Nephron progenitor cell (in vitro differentiated cells): ENCODE results near the gene CD164L2.

Experiments
- DNase-seq: peaks from one replicate; pipeline ENCODE4 v3.0.0; 2021
- H3K27ac Mint-ChIP-seq: 2 replicates; pipeline ENCODE4 v1.8.0; 2021; ENCODE audit warnings: mild to moderate bottlenecking, moderate library complexity, mixed read lengths
- H3K27me3 Mint-ChIP-seq: 2 replicates; pipeline ENCODE4 v1.8.0; 2021; ENCODE audit warnings: mild to moderate bottlenecking, low read depth, mixed read lengths; ENCODE audit not compliant: poor library complexity
- H3K36me3 Mint-ChIP-seq: 2 replicates; pipeline ENCODE4 v1.8.0; 2021; ENCODE audit warnings: low read depth, mixed read lengths
- H3K4me1 Mint-ChIP-seq: 2 replicates; pipeline ENCODE4 v1.8.0; 2021; ENCODE audit warnings: mixed read lengths
- H3K4me3 Mint-ChIP-seq: 2 replicates; pipeline ENCODE4 v1.8.0; 2021; ENCODE audit warnings: mild to moderate bottlenecking, moderate library complexity, mixed read lengths
- H3K9me3 Mint-ChIP-seq: 2 replicates; pipeline ENCODE4 v1.8.0; 2021; ENCODE audit warnings: mild to moderate bottlenecking, moderate library complexity, mixed read lengths
- CTCF ChIP-seq: fragments of 200-600 bp; sonication (generic); IDR thresholded peaks from 2 replicates; pipeline ENCODE4 v1.5.0; 2021; ENCODE audit warnings: antibody characterized with exemption

The CD164L2 gene

GRCh38 chr1:27367160-27367650, 15.9 kb downstream of the CD164L2 start:
- no peak for TF ChIP-seq CTCF
- H3K9me3 Mint-ChIP-seq = no peaks in the 10 kb centered on the region
- H3K4me3 Mint-ChIP-seq = peak overlapping the region; percentile 83
- peaks cover 9% of the 10 kb centered on the region for H3K27me3 Mint-ChIP-seq
- DNase-seq = no peak
- H3K27ac Mint-ChIP-seq = no peak overlapping the region
- H3K36me3 Mint-ChIP-seq = no peaks in the 10 kb centered on the region
- H3K4me1 Mint-ChIP-seq = peaks cover 54% of the 10 kb centered on the region

GRCh38 chr1:27366411-27367159, 16.5 kb downstream of the CD164L2 start, which contains the start of gene MAP3K6:
TSS of gene MAP3K6 (minus strand) at chr1:27366961. CDS start at chr1:27366597, 364 bp downstream.
- H3K27me3 Mint-ChIP-seq = peaks cover 6% of the 10 kb centered on the region
- no peak for TF ChIP-seq CTCF
- peaks cover 54% of the 10 kb centered on the region for H3K4me1 Mint-ChIP-seq
- no peaks in the 10 kb centered on the region for H3K9me3 Mint-ChIP-seq
- H3K27ac Mint-ChIP-seq = peak within 1 kb of the TSS; percentile 66
- H3K36me3 Mint-ChIP-seq = no peaks in the 10 kb centered on the region
- DNase-seq = peak; percentile 71
- H3K4me3 Mint-ChIP-seq = peak within 1 kb of the TSS; percentile 86

DNA sequence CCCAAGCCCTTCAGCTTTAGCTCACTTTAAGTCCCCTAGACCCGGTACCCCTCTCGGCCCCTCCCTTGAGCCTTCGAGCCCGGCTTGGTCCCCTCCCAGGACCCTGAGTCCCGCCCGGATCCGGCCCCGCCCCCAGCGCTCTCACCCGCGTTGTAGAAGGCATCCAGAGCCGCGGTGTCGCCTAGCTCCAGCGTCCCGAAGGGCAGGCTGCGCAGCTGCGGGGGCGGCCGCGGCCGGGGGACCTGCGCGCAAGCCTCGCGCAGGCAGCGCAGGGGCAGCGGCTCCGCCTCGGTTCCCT, 17.1 kb downstream of the CD164L2 start:
- Mint-ChIP-seq H3K4me3 (peak overlapping the region; percentile 86), H3K36me3 (no peaks in the 10 kb centered on the region), H3K27me3 (peaks cover 10% of the 10 kb centered on the region), H3K27ac (peak overlapping the region; percentile 66), H3K4me1 (peaks cover 56% of the 10 kb centered on the region), H3K9me3 (no peaks in the 10 kb centered on the region)
- TF ChIP-seq CTCF = no peak
- peak; percentile 93 for DNase-seq

- no peak for TF ChIP-seq CTCF
- H3K4me3 Mint-ChIP-seq = peak overlapping the region; percentile 86
- no peaks in the 10 kb centered on the region for H3K9me3 Mint-ChIP-seq
- peak overlapping the region; percentile 66 for H3K27ac Mint-ChIP-seq
- peak; percentile 90 for DNase-seq
- peaks cover 59% of the 10 kb centered on the region for H3K4me1 Mint-ChIP-seq
- peaks cover 15% of the 10 kb centered on the region for H3K27me3 Mint-ChIP-seq
- no peaks in the 10 kb centered on the region for H3K36me3 Mint-ChIP-seq
These were observed 17.6 kb downstream of the CD164L2 start for GRCh38 chr1:27365372-27366112.

DNA sequence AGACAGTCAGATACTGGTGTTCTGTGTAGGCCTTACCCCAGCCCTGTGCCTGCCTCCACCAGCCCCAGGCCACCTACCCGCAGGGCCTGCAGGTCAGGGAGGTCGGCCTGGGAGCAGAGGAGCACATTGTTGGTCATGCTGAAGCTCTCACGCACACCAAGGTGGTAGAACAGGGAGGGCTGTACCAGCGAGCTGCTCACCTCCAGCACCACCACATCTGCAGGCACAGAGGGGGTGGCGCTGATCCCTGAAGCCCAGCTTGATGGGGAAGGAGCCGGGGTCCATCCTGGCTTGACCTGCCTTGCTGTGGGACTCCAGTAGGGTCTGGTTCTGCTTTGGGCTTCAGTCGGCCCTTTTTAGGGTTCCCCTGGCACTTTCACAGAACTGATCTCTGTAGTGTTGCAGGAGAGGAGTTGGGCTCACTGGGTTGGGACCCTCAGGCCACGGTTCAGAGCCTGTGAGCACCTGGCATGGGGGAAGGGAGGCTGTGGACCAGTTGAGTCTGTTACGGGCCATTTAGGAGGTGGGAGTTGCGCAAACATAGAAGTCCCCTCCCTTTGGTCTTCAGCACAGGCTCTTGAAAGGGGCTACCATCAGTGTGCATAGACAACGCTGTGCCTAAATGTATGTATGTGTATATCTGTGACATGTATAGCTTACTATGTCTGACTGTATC, 18.3 kb downstream of the CD164L2 start:
- peaks cover 64% of the 10 kb centered on the region for H3K4me1 Mint-ChIP-seq
- peak; percentile 27 for DNase-seq
- H3K4me3 Mint-ChIP-seq = peak overlapping the region; percentile 86
- peak overlapping the region; percentile 59 for H3K27ac Mint-ChIP-seq
- peaks cover 19% of the 10 kb centered on the region for H3K27me3 Mint-ChIP-seq
- no peaks in the 10 kb centered on the region for H3K36me3 Mint-ChIP-seq
- H3K9me3 Mint-ChIP-seq = no peaks in the 10 kb centered on the region
- TF ChIP-seq CTCF = no peak
